ENCODE results near the gene RAB13. TPM values are rescaled to one million over a fixed set of nuclear protein-coding genes. Genes with fewer than 3 reads are reported as not detected.

Gene RAB13
- total and polyA plus RNA-seq, 2 of the 13 experiments (the other 11 are each of a cell fraction or from before 2014, with no cell fraction given): 15.9 to 24.7 TPM

DNA sequence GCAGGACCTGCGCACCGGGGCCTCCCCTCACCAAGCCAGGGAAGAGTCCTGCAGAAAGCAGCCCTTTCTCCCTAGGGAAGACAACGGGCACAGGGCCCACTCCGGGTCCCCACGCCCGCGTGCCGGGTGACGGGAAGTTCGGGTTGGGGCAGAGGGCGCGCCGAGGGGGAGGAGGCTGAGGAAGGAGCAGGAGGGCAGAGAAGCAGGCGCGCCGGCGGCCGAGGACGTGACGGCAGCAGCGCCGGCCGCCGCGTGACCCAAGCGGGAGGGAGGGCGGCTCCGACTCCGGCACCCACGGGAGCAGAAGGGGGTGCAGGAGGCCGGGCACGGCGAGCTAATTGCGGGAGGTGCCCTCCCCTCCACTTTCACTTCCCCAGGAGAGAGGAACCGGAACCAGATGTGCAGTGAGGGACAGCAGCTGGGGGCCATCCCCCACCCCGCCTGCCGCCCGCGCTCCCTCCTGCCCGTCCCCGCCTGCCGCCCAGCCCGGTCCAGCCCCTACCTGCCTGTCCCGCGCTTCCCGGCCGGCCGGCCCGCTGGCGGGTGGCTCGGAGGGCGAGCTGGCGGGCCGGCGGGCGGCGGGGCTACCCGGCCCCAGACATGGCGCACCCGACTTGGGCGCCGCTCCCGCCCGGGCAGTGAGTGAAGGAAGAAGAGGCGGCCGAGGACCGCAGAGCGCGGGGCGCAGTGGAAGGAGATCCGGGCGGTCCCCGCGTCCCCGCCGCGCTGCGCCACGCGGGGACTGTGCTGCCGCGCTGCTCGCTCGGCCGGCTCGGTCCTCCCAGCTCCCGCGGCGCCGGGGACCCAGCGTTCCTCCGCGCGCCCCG, 40.1 kb downstream of the RAB13 start (continued):
- TF ChIP-seq, protein P1, sequence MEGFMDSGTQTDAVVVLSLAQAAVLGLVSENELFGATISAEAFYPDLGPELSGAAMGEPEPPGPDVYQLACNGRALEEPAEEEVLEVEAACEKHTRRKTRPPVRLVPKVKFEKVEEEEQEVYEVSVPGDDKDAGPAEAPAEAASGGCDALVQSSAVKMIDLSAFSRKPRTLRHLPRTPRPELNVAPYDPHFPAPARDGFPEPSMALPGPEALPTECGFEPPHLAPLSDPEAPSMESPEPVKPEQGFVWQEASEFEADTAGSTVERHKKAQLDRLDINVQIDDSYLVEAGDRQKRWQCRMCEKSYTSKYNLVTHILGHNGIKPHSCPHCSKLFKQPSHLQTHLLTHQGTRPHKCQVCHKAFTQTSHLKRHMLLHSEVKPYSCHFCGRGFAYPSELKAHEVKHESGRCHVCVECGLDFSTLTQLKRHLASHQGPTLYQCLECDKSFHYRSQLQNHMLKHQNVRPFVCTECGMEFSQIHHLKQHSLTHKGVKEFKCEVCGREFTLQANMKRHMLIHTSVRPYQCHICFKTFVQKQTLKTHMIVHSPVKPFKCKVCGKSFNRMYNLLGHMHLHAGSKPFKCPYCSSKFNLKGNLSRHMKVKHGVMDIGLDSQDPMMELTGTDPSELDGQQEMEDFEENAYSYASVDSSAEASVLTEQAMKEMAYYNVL (CRISPR knock-in tag; IDR thresholded peaks at IDR 0.05; ENCODE audit: borderline replicate concordance): peak; percentile 55; the same call in 1 of the 2 replicates
- TF ChIP-seq RFX5 (IDR thresholded peaks at IDR 0.05; ENCODE audit: low read depth, low read length): no peak
- 0 out of 2 replicates have a peak, but pooled peaks have one; percentile 70 for TF ChIP-seq PRMT3 (CRISPR knock-in tag; IDR thresholded peaks at IDR 0.05; ENCODE audit: borderline replicate concordance, low read depth)
- TF ChIP-seq BORCS8-MEF2B (CRISPR knock-in tag; IDR thresholded peaks at IDR 0.05): peak; percentile 29; the same call in 1 of the 2 replicates
- TF ChIP-seq ZNF333 (CRISPR knock-in tag; IDR thresholded peaks at IDR 0.05; ENCODE audit: borderline replicate concordance): 0 out of 2 replicates have a peak, but pooled peaks have one; percentile 26
- 0 out of 2 replicates have a peak, but pooled peaks have one; percentile 42 for TF ChIP-seq ZNF138 (CRISPR knock-in tag; IDR thresholded peaks at IDR 0.05; ENCODE audit: low read depth)
- TF ChIP-seq ZNF598 (CRISPR knock-in tag; IDR thresholded peaks at IDR 0.05; ENCODE audit: borderline replicate concordance): 0 out of 2 replicates have a peak, but pooled peaks have one; percentile 24
- no peak for TF ChIP-seq RNF2 (conservative IDR thresholded peaks at IDR 0.05; ENCODE audit: low read depth)
- TF ChIP-seq GABPA (IDR thresholded peaks at IDR 0.05; ENCODE audit: low read depth, low read length): peak; percentile 52
- peak; percentile 55 for TF ChIP-seq GABPA (CRISPR knock-in tag; IDR thresholded peaks at IDR 0.05; ENCODE audit: low read depth)
- TF ChIP-seq HDAC1 (CRISPR knock-in tag; IDR thresholded peaks at IDR 0.05): peak; percentile 45; the same call in 1 of the 2 replicates
- TF ChIP-seq AGO2 (optimal IDR thresholded peaks at IDR 0.05; ENCODE audit: low read depth, low read length): peak; percentile 58
- TF ChIP-seq ATF1 (CRISPR knock-in tag; IDR thresholded peaks at IDR 0.05): no peak
- TF ChIP-seq ZNF792 (CRISPR knock-in tag; IDR thresholded peaks at IDR 0.05): no peak
- TF ChIP-seq ZNF790 (CRISPR knock-in tag; IDR thresholded peaks at IDR 0.05; ENCODE audit: borderline replicate concordance): peak; percentile 67; the same call in 1 of the 2 replicates
- TF ChIP-seq, protein P2, sequence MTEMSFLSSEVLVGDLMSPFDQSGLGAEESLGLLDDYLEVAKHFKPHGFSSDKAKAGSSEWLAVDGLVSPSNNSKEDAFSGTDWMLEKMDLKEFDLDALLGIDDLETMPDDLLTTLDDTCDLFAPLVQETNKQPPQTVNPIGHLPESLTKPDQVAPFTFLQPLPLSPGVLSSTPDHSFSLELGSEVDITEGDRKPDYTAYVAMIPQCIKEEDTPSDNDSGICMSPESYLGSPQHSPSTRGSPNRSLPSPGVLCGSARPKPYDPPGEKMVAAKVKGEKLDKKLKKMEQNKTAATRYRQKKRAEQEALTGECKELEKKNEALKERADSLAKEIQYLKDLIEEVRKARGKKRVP (CRISPR knock-in tag; IDR thresholded peaks at IDR 0.05): no peak
- TF ChIP-seq, protein P3, sequence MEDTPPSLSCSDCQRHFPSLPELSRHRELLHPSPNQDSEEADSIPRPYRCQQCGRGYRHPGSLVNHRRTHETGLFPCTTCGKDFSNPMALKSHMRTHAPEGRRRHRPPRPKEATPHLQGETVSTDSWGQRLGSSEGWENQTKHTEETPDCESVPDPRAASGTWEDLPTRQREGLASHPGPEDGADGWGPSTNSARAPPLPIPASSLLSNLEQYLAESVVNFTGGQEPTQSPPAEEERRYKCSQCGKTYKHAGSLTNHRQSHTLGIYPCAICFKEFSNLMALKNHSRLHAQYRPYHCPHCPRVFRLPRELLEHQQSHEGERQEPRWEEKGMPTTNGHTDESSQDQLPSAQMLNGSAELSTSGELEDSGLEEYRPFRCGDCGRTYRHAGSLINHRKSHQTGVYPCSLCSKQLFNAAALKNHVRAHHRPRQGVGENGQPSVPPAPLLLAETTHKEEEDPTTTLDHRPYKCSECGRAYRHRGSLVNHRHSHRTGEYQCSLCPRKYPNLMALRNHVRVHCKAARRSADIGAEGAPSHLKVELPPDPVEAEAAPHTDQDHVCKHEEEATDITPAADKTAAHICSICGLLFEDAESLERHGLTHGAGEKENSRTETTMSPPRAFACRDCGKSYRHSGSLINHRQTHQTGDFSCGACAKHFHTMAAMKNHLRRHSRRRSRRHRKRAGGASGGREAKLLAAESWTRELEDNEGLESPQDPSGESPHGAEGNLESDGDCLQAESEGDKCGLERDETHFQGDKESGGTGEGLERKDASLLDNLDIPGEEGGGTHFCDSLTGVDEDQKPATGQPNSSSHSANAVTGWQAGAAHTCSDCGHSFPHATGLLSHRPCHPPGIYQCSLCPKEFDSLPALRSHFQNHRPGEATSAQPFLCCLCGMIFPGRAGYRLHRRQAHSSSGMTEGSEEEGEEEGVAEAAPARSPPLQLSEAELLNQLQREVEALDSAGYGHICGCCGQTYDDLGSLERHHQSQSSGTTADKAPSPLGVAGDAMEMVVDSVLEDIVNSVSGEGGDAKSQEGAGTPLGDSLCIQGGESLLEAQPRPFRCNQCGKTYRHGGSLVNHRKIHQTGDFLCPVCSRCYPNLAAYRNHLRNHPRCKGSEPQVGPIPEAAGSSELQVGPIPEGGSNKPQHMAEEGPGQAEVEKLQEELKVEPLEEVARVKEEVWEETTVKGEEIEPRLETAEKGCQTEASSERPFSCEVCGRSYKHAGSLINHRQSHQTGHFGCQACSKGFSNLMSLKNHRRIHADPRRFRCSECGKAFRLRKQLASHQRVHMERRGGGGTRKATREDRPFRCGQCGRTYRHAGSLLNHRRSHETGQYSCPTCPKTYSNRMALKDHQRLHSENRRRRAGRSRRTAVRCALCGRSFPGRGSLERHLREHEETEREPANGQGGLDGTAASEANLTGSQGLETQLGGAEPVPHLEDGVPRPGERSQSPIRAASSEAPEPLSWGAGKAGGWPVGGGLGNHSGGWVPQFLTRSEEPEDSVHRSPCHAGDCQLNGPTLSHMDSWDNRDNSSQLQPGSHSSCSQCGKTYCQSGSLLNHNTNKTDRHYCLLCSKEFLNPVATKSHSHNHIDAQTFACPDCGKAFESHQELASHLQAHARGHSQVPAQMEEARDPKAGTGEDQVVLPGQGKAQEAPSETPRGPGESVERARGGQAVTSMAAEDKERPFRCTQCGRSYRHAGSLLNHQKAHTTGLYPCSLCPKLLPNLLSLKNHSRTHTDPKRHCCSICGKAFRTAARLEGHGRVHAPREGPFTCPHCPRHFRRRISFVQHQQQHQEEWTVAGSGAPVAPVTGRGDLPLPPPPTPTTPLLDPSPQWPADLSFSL (CRISPR knock-in tag; IDR thresholded peaks at IDR 0.05): 0 out of 2 replicates have a peak, but pooled peaks have one; percentile 20
- no peak for TF ChIP-seq ZNF552 (CRISPR knock-in tag; IDR thresholded peaks at IDR 0.05; ENCODE audit: borderline replicate concordance)
- TF ChIP-seq ZNF749 (CRISPR knock-in tag; IDR thresholded peaks at IDR 0.05; ENCODE audit: borderline replicate concordance): peak; percentile 41; the same call in 1 of the 2 replicates
- no peak for TF ChIP-seq MIER2 (CRISPR knock-in tag; IDR thresholded peaks at IDR 0.05)
